HG02588 (cell line): ENCODE data around the gene ENOX1.
"Not testable (repeated sequence)": the region's sequence is repeated elsewhere in the genome, so short reads cannot be mapped to it uniquely, and the experiment has no call there.

ENCODE experiments used
- ATAC-seq: cut with Tn5 transposase; IDR thresholded peaks from one replicate; pipeline ENCODE4 v1.9.1; 2021; ENCODE audit warnings: mild to moderate bottlenecking, moderate library complexity; ENCODE audit not compliant: unreplicated experiment

The ENOX1 gene

GRCh38 chr13:43363156-43363953, 423.4 kb downstream of the ENOX1 start:
- ATAC-seq = no peak

DNA sequence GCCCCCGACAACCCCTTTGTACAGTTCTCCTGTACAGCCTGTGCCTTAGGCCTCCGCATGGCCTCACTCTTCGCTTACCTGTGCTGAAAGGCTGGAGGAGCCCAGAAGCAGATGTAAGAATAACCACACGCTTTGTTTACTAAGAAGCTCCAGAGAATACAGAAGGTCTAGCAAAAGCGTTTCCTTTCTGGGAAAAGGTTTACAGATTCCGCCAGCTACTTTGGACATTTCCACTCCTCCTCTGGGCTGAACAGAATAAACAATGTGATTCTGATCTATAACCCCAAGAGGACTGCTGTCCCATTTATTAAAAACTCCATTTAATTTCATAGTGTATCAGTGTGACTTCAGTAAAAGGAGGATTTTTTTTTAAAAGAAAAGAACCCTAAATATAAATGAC, 424.2 kb downstream of the ENOX1 start:
- ATAC-seq = no peak

DNA sequence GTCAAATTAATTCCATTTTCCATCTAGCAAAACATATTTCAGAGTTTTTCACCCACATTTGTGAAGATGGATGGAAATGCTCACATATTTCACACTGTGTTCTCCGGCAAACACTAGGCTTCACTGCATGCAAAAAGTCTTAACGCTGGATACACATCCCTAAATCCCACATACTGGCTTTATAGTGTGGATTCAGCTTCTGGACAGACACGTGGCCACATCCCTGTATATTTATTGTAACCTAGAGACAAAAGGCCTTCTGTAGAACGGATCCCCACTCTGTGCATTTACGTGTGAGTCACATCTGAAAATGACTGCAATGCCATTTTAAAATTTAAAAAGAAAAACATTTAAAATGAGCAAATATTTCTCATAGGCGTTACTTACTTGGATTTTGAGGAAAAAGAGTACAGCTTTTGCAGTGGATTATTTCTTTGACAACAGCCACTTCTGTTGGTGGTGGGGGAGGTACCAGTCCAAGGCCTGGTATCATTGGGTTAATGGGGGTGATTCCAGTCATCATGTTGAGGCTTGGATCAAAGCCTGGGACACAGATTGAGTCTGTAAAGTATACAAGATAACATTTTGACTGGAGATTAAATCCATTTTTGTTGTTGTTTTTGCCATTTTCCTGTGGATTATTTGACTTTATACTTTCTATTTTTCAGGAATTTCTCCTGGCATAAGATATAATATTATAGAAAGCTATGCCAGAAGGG, 425.7 kb downstream of the ENOX1 start:
- ATAC-seq = no peak

DNA sequence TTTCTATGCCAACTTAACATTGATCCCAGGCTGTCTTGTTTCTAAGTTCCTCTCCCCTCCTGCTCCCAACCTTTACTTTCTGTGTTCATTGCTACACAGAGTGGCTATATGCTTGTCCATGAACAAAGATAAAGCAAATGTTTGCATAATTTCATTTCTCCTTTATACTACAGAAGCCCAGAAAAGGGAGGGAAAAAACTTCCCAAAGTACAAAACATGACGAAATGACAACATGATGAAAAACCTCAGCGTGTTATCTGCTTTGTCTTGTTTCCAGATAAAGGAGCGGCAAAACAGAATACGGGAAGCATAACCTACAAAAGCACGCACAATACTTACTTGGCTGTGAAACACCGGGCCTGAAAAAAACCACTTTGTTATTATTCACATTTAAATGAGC, 426.6 kb downstream of the ENOX1 start:
- ATAC-seq = no peak

GRCh38 chr13:43359536-43359935, 427.2 kb downstream of the ENOX1 start:
- ATAC-seq = no peak

DNA sequence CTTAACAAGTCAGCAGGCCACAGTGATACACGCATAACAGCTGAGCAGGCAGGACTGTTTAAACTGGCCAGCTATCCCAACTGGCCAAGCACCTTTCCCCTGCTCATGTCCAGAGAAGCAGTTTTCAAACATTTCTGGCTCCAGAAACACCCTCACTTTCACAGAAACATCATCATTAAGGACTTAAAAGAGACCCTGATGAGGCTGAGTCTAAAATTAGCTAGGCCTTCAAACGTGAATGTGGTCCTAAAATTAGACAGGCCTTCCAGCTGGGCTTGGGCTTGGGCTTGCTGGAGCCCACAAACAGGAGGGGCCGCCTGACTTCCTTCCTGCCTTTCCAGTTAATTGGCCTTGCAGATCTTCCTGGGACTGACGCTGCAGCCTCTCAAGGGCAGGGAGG, 429.2 kb downstream of the ENOX1 start:
- ATAC-seq = no peak

- no peak for ATAC-seq
These were observed 430.2 kb downstream of the ENOX1 start for GRCh38 chr13:43356567-43356966.

GRCh38 chr13:43355774-43356173, 431.0 kb downstream of the ENOX1 start:
- ATAC-seq = no peak

DNA sequence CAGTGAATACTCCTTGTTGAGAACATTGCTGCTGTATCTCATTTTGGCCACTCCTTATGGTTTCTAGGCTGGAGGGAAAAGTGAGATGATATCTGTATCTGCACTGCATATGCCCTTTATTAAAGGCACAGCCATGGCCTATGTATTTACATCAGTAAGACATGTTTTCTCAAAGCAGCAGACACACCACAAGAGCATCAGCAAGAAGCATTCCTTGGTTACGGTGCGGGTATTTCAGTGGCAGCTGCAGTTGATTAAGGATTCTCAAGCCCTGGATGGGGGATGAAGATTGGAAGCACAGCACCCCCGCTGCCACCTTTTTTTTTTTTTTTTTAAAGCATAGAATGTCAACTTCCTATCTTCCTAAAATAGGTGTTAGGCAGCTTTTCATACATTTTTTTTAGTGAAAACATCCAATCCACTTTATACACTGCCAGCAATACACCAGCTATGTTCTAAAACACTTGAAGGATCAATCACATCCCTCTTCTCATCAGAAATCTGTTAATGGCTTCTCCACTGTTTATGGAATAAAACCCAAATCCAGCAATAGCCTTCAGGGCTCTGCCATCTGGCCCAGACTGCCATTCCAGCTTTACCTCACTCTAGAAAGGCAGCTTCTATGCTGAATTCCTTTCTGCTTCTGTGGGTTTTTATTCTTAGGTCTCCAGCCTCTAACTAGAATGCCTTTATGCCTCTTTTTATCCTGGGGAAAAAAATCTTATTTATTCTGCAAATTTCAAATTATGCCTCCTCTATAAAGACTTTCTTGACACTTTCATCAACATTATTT, 432.4 kb downstream of the ENOX1 start:
- ATAC-seq = no peak

DNA sequence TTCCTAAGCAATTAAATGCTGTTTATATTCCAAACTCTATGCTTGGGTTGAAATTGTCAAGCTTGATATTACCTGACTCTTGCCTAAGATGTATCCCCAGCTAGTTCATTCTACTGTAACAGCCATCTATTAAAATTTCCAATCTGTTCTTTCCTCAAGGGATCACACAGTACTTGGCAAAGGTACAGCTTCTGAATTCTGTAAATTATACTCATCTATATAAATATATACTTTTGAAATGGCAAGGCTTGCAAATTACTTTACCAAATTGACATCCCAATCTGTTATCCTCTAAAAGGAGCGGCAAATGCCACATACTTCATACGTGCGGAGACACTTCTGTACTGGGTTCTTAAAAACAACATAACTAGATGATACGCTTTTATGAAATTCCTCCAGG, 433.1 kb downstream of the ENOX1 start:
- no peak for ATAC-seq

- not testable (repeated sequence) for ATAC-seq
These were observed 435.2 kb downstream of the ENOX1 start for GRCh38 chr13:43351612-43352011.

GRCh38 chr13:43348397-43348796, 438.4 kb downstream of the ENOX1 start:
- ATAC-seq = no peak

DNA sequence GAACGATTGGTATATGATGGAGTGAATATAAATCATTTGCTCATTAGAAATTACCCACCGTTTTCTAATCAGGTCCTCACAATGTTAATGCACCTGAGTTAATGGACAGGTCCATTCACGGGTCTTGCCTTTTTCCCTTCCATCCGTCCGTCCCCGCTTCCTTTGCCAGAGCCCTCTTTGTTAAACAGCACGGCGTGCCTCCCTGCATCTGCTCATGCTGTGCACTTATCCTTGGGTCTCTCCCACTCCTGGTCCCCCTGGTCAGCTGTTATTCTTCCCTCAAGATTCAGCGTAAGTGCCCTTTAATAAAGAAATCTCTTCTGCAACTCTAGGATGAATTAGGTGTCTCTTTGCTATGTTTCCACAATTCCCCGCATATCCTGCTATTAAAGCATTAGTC, 438.9 kb downstream of the ENOX1 start:
- ATAC-seq = no peak

GRCh38 chr13:43346427-43346826, 440.3 kb downstream of the ENOX1 start:
- ATAC-seq = no peak

DNA sequence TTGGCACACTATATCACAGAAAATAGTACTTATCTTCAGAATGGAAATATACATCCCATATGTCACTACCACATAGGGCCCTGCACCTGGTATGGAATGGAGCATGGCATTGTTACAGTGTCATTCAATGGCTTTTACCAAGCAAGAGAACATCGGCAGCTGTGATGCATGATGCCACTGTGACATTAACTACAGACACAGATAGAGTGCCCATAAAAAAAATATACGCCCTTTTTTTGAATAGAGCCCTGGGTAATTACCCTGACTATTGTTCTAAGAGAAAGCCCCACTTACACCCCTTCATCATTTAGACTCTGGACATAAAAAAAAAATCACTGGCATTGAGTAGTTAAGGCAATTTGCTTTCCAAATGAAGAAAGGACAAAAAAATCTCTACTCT, 443.1 kb downstream of the ENOX1 start:
- no peak for ATAC-seq

DNA sequence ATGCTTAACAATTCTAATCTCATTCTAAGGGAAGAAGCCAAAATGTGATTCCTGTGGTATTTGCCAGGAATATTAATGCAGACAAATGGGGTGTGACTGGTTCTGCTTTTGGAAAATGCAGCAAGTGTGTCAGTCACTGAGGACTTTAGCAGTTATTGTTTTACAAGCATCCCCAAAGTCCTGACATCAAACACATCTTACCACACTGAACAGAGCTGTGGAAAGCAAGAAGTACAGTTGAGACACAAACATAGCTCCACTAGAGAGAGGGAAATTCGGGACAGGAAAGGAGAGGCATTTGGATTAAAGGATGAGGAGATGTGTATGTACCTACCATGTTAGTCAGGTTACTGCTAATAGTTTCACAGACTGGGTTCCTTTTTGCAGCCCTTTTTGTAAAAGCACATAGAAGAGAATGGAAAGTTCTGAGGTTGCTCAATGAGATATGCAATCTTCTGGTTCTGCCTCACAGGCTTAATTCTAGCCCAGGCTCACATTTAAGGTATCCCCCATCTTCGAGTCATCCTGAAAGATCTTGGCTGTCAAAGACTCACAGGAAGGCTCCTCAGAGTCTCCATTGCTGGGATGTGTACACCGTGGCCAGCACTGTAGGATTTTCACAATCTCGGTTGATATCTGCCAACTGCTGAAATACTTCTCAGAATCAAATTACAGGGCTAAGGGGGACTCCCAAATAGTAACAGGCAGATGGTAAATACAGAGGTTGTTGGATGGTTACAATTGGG, 446.8 kb downstream of the ENOX1 start:
- ATAC-seq = no peak

DNA sequence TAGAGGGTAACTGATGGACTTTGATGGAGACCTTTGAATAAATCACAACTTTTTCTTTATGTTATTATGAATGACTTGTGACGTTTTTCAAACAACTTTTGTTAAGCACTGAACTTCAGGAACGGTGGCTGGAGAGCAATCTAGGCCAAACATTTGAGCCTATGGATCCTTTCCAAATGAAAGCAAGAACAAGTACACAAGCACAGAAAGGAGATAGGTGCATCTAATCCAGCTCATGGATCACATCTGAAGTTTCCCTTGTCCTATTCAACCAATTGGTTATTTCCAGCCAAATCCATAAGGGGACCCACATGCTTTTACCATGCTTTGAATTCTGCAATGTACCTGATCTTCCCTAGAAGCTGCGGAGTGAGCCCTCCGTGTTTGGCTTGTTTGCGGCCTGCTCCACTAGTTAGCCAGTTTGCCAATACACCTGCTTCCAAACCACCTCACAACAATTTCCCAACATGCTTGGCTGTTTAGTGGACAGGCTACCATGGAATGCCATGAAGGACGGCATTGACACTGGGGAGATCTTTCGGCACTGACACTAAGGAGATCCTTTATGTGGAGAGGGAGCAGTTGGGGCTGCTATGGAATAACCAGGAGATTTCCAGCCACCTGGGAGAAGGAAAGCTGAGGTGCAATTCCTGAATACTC, 447.5 kb downstream of the ENOX1 start:
- no peak for ATAC-seq

DNA sequence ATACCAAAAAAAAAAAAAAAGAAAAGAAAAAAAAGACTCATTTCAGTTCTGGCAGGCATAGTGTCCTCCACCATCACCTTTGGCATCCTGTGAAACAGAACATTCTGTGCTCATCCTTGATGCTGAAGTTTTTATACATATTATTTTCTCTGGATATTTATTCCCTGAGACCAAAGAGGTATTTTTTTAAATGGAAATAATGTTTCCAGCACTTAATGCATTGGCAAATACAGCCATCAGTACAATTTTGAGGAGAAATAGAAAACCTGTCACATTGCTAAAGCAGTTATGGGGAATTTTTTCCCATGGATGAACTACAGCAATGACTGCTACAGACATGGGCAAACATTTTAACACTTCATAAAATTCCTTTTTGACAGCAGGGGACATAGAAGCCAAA, 451.0 kb downstream of the ENOX1 start:
- ATAC-seq = no peak

DNA sequence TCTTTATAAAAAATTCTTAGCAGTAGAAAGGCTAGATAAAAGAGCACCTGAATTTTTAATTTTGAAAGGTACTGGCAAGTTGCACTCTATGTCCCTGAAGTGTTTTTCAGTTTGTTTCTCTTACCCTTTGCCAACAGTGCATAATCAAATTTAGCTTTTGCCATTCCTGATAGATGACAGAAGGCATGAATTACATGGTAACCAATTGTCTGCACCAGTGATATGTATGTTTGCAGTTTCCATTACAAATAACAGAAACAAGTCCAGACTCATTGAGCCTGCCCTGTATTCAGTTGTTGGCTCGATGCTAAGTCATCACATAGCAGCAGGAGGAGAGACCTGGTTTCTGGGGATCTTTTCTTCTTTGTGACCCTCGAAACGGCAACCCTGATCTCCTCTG, 453.6 kb downstream of the ENOX1 start:
- no peak for ATAC-seq

DNA sequence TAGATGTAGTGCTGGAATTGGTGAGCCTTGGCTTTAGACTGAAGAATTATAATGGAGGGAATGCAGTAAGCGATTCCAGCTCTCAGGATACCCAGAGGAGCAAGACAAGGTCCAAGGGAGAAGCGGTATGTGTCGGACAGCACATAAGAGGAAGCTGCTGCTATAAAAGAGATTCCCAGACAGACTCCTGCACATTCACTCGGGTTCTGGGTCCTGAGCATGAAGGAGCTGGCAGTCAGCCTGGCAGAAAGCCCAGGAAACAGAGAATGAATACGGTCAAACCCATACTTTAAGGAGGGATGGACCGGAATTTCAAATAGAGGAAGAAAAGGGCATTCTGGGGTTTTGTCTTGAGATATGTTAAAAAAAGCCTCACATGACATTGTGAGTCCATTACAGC, 455.1 kb downstream of the ENOX1 start:
- ATAC-seq = no peak
